HG03045 (cell line): ENCODE measurements around the gene RUNX3.

Source experiments
- ATAC-seq: cut with Tn5 transposase; IDR thresholded peaks from one replicate; pipeline ENCODE4 v1.9.1; 2021; ENCODE audit warnings: mild to moderate bottlenecking, moderate library complexity; ENCODE audit not compliant: unreplicated experiment

Gene RUNX3

DNA sequence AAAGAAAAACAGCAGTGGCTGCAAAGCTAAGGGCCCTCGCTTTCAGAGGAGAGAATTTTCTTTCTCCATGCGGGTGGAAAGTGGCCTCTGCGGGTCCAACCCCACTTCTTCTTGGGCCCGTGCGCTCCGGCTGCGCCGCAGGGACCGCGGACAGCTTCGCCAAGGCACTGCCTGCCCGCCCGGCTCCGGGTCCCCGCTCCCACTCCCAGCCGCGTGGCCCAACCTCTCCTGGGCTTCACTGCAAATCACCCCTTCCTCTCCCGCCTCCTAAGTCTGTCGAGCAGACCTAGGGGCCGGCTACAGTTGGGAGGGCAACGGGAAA, 1.0 kb upstream of the RUNX3 start:
- ATAC-seq = no peak

- peak; percentile 24 for ATAC-seq
These were observed 447 bp downstream of the RUNX3 start for GRCh38 chr1:24929398-24930259.

DNA sequence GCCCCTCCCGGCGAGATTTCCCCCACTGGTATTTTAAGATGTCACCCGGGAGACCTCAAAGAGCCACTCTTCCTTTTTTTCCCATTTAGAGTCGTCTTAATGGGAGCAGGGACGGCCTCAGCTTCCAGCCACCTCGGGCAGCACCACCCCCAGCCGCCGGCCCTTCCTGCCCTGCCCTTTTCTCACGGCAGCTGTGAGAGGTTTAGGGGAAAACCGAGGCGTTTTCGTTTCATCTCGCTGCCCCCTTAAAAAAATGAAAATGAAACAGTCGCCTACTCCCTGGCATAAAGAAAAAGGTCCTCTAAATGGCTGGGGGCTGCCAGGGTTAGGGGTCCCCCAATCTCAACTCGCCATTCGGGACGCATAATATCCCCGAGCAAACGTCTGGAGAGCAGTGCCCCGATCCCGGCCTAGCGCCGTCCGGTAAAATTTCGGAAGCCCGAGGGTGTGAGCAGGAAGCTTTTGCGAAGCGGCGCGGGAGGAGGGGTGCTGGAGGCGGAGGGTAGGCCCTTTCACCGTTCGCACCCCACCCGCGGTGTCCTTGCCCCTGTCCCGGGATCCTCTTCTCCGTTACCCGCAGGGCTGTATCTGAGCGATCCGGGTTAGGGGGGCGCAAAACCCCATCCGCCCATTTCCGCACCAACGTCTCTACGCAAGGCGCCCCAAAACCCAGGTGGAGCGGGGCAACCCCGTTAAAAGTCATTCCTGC, 1.2 kb downstream of the RUNX3 start:
- no peak for ATAC-seq

DNA sequence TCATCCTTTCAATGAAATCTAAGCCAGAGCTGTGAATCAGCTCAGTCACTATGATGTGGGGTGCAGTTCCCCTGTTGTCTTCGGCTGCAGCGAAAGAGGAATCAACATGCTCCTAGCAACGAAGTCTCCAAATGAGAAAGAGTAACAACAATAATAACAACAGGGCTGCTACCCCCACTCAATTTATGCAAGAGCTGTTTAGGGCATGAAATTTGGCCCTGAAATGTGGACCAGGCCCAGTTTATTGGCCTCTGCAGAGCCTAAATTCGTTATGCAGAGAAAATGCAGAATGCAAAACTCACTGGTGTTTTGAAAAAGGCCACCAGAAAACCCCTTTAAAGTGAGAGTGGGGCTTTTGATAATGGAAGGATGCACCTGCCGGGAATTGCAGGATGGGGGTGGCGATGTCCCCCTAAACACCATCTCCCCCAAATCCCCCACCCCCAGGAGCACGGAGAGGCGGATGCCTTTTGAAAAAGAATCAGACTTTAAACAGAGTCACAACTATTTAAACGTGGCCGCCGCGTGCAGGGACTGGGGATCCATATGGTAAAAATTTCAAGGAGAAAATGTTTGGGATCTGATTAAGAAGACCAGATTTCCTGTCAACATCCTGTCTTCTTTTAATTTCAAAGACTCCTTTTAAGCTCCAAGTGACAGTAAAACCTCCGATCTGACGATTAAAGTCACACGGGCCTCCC, 1.9 kb downstream of the RUNX3 start:
- no peak for ATAC-seq

GRCh38 chr1:24927473-24927872, 2.6 kb downstream of the RUNX3 start:
- no peak for ATAC-seq

GRCh38 chr1:24926563-24927249, 3.4 kb downstream of the RUNX3 start:
- ATAC-seq = no peak

DNA sequence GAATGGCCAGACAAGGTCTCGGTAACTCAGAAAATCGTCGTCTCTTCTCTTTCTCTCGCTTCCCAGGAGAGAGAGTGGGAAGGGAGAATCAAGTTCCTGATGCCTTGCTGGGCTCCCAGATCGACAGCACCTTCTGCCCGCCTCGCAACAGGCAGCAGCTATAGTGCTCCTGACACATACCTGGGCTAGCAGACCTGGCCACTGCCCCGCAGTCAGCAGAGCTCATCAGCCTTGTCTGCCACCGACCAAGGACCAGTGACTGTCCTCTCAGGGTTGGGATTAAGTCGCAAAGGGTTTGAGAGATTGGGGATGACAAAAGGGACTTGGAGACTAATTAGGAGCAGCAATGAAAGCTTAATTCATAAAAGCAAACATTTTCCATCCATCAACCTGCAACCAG, 4.1 kb downstream of the RUNX3 start:
- no peak for ATAC-seq

DNA sequence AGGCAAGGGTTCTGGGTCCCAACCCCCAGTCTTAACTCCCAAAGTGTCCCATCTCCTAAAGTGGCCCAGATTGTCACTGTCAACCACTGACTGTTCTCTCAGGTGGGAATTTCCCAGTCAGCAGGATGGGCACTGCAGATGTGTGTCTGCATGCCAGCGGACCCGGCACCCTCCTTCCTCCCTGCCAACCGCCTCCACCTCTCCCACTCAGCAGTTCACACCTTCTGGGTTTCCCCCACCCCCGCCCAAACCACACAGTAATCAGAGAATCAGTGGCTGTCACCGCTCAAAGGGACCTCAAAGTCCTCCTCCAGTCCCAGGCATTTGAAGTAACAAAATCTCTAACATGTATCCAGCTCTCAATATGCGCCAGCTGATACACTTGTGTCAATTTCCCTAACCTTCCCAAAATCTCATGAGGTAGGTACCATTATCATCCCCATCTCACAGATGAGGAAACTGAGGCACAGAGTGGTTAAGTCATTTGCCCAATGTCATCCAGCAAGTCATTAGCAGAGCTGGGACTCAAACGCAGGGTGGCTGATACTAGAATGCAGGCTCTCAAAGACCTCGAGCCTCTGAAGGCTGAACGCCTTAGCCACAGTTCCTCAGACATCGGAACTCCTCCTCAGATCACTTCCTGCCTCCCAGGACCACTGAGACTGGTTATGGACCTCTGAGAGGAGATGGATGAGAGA, 4.8 kb downstream of the RUNX3 start:
- no peak for ATAC-seq

- ATAC-seq = no peak
These were observed 6.5 kb downstream of the RUNX3 start for GRCh38 chr1:24923485-24924113.

DNA sequence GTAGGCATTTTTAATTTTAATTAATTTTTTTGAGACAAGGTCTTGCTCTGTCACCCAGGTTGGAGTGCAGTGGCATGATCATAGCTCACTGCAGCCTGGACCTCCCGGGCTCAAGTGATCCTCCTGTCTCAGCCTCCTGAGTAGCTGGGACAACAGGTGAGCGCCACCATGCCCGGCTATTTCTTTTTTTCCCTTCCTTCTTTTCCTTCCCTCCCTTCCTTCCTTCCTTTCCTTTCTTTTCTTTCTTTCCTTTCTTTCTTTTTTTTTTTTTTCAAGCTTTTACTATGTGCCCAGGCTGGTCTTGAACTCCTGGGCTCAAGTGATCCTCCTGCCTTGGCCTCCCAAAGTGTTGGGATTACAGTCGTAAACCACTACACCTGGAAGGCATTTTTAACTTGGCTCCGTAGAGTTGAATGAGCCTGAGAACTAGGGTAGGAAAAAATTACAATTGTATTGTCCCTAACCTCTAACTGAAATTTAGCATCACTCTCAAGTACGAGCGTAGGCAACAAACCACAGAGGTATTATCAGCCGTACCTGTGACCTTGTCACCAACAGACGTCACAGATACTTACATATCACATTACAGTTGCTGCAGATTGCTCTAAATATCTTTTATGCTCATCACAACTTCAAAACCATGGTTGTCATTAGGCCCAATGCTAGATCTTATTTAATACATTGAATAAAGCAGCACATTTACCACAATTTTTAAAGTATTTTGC, 8.0 kb downstream of the RUNX3 start:
- ATAC-seq = no peak

DNA sequence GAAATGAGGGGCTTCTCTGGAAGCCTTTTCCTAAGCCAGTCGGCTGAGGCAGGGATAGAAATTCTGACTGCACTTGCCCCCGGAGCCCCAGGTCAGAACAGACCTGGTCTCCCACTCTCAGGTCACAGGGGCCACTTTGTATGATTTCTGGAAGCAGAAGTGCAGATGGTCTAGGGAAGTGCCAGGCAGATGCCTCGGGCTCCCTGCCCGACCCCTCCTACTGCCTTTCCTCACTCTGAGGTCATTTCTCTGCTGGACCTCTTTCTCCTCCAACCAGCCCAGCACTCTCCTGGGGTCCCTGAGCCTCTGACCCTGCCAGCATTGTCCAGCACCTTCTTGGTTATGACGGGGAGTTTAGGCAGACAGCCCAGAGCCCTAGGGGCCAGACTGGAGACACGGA, 8.7 kb downstream of the RUNX3 start:
- ATAC-seq = no peak

- no peak for ATAC-seq
These were observed 9.5 kb downstream of the RUNX3 start for GRCh38 chr1:24920533-24920925.

DNA sequence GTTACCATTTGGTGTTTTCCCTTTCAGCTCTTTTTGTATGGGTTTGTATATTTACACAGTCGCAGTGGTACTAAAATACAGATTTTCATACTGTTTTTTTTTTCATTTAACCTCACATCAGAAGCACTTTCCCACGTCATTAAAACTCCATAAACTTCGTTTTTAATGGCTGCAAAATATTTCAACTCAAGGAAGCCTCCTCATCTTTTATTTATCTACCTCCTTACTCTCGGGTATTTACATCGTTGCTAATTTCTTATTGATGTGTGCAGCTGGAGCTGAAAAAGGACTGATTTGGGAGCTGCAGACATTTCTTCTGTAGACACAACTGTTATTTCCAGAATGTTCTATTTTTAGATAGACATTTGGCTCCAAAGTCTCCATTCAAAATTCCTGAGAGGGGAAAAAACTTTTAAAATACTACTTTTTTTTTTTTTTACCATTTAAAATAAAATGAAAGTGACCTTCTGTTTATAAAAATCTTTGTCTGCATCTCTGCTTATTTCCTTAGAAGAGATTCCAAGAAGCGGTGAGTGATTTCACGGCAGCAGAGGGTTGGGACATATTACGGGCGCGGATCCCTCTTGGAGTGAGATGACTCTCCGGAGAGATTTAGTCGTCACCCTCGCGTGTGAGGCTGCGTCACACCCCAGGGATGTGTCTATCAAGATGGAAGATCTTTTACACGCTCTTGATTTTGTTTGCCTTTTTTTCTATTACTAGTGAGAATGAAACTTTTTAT, 10.1 kb downstream of the RUNX3 start:
- no peak for ATAC-seq

DNA sequence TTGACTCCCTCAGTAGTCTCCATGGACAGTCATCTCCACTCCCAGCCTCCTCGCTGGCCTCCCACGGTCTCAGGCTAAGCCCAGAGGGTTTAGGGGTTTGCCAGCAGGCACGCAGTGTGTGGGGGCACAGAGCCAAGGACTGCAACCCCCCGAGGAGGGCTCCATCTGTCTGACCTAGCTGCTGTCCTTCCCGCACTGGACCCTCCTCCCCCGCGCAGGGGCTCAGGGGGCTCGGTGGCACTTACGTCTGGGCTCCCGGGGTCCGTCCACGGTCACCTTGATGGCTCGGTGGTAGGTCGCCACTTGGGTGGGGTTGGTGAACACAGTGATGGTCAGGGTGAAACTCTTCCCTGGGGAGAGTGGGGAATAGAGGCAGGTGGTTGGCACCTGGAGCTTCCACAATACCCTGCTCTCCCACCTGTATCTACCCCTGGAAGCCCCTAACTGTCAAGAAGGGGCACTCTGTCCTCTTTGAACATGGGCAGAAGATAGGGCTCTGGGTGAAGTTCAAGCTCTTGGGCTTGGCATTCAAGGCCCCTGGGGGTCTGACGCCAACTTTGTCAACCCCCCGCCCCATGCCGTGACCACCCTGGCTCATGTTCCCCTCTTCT, 11.0 kb downstream of the RUNX3 start:
- no peak for ATAC-seq

GRCh38 chr1:24918370-24918769, 11.7 kb downstream of the RUNX3 start:
- no peak for ATAC-seq

DNA sequence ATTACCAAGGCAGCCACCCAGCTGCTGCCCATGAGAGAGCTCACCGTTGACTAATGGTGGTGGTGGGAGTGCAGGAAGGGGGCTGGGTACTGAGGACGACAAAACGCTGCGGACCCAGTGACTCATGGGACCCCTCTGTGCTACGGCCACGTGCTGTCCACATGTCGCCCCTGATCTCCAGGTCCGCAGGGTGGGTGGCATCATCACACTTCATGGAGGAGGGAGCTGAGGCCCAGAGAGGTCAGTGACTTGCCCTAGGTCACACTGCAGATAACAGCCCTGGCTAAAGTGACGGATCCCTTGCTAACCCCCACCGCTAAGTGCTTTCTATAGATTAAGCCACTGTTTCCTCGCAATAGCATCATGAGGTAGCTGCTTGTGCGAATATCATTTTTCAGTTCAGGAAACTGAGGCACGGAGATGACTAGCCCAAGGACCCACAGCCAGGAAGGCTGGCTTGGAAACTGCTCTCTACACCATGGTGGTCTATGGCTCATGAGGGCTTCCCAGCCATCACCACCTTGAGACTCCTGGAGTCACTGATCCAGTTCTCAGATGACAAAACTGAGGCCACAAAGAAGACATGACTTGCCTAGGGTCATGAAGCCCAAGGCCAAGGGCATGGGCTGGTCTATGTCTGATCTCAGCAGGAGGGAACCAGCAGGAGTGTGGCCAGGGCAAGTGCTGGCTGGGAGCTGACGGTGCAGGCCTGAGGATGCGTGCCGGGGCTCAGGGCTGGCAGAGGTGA, 12.6 kb downstream of the RUNX3 start:
- ATAC-seq = no peak

DNA sequence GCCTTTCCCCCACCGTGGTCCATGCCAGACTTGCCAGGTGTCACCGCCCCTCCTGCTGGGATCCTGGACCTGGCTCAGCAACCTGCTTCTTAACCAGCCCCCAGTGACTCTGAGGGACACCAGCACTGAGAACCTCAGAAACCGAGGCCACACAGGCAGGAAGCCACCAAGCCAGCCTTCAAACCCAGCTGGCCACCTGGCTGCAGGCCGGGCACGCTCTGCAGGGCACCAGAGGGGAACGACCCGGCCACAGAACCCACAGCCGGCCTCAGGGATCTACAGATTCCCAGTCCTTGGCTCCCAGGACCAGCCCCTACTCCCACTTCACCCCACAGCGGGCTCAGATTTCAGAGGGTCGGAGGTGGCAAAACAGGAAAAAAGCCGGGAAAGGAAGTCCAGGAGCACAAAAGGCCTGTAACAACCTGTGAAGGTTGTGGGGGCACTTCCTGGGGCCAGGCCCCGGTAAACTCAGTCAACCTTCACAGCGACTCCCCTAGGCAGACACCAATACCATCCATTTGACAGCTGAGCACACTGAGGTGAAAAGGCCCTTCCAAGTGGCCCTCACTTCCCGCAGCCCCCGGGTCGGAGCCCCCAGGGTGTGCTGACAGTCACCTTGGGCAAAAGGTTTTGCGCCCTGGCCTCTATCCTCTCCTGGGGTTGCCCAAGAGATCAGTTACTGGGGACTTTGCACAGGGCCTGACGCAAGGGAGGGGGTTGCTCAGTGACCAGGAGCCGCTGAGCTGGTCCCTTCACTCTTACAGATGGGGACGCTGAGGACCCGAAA, 14.1 kb downstream of the RUNX3 start:
- ATAC-seq = no peak
